ENCODE data around the gene CPED1. TPM values are rescaled to one million over a fixed set of nuclear protein-coding genes. Genes with fewer than 3 reads are reported as not detected.

Gene CPED1
- polyA plus RNA-seq, 1 donor from 2014 or later = not detected

DNA sequence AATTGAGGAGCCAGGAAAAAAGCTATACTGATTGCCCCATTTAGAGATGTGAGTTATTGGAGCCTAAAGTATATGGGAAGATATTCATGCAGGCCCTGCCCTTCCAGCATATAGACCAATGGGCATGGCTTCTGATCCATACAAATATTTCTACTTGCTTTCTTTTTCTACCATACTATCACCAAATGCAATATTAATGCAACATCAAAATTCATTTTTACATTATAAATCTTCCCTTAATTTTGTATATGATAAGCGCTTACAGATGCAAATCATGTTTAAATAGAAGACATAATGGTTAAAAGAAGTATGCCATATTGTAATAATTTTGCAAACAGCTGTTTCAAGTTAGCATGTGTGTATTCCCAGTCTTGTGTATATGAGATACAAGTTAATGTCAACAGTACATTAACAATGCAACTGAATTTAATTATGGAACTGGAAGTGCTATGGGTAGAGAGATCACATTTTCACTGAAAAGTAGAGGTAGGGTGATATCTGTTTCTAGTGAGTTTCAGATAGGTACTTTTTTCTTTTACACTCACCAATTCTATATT is 315.7 kb downstream of the CPED1 start:
- no peak overlapping the region for H3K27ac ChIP-seq (ENCODE audit: low read length)
- no peaks in the 10 kb centered on the region for H3K9me3 ChIP-seq (ENCODE audit: low read length)
- no peaks in the 10 kb centered on the region for H3K36me3 ChIP-seq (ENCODE audit: insufficient read depth, low read length)
- TF ChIP-seq EZH2 (IDR thresholded peaks at IDR 0.05; ENCODE audit: borderline replicate concordance, insufficient read depth, low read length, poor library complexity, severe bottlenecking) = no peak
- TF ChIP-seq POLR2AphosphoS5 (IDR thresholded peaks at IDR 0.05) = no peak
- TF ChIP-seq, protein P1, sequence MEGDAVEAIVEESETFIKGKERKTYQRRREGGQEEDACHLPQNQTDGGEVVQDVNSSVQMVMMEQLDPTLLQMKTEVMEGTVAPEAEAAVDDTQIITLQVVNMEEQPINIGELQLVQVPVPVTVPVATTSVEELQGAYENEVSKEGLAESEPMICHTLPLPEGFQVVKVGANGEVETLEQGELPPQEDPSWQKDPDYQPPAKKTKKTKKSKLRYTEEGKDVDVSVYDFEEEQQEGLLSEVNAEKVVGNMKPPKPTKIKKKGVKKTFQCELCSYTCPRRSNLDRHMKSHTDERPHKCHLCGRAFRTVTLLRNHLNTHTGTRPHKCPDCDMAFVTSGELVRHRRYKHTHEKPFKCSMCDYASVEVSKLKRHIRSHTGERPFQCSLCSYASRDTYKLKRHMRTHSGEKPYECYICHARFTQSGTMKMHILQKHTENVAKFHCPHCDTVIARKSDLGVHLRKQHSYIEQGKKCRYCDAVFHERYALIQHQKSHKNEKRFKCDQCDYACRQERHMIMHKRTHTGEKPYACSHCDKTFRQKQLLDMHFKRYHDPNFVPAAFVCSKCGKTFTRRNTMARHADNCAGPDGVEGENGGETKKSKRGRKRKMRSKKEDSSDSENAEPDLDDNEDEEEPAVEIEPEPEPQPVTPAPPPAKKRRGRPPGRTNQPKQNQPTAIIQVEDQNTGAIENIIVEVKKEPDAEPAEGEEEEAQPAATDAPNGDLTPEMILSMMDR (IDR thresholded peaks at IDR 0.05; ENCODE audit: poor library complexity, severe bottlenecking) = no peak
- no peak for TF ChIP-seq MXI1 (conservative IDR thresholded peaks at IDR 0.05; ENCODE audit: poor library complexity, severe bottlenecking)
- TF ChIP-seq SMC3 (conservative IDR thresholded peaks at IDR 0.05; ENCODE audit: poor library complexity) = no peak
- no peak for TF ChIP-seq EP300 (conservative IDR thresholded peaks at IDR 0.05; ENCODE audit: poor library complexity, severe bottlenecking)
- TF ChIP-seq, protein P2, sequence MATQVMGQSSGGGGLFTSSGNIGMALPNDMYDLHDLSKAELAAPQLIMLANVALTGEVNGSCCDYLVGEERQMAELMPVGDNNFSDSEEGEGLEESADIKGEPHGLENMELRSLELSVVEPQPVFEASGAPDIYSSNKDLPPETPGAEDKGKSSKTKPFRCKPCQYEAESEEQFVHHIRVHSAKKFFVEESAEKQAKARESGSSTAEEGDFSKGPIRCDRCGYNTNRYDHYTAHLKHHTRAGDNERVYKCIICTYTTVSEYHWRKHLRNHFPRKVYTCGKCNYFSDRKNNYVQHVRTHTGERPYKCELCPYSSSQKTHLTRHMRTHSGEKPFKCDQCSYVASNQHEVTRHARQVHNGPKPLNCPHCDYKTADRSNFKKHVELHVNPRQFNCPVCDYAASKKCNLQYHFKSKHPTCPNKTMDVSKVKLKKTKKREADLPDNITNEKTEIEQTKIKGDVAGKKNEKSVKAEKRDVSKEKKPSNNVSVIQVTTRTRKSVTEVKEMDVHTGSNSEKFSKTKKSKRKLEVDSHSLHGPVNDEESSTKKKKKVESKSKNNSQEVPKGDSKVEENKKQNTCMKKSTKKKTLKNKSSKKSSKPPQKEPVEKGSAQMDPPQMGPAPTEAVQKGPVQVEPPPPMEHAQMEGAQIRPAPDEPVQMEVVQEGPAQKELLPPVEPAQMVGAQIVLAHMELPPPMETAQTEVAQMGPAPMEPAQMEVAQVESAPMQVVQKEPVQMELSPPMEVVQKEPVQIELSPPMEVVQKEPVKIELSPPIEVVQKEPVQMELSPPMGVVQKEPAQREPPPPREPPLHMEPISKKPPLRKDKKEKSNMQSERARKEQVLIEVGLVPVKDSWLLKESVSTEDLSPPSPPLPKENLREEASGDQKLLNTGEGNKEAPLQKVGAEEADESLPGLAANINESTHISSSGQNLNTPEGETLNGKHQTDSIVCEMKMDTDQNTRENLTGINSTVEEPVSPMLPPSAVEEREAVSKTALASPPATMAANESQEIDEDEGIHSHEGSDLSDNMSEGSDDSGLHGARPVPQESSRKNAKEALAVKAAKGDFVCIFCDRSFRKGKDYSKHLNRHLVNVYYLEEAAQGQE (IDR thresholded peaks at IDR 0.05; ENCODE audit: borderline replicate concordance) = no peak
- TF ChIP-seq RAD21 (conservative IDR thresholded peaks at IDR 0.05) = no peak
- no peaks in the 10 kb centered on the region for H3K27me3 ChIP-seq (ENCODE audit: insufficient read depth, low read depth, low read length)
- no peaks in the 10 kb centered on the region for H4K20me1 ChIP-seq (ENCODE audit: insufficient read depth)
- H3K9ac ChIP-seq (ENCODE audit: low read length) = no peak overlapping the region
- H3K4me3 ChIP-seq (ENCODE audit: low read length) = no peak overlapping the region
- H3K79me2 ChIP-seq (replicated peaks; ENCODE audit: insufficient read depth, low read length) = no peaks in the 10 kb centered on the region
- no peaks in the 10 kb centered on the region for H3K9me2 ChIP-seq (ENCODE audit: insufficient read depth, low read length)
- no peak overlapping the region for H2AFZ ChIP-seq (ENCODE audit: low read depth, low read length)
- H3F3A ChIP-seq (ENCODE audit: insufficient read depth, low read length, poor library complexity, severe bottlenecking) = no peaks in the 10 kb centered on the region
- no peak overlapping the region for H3K4me2 ChIP-seq (ENCODE audit: low read length)

DNA sequence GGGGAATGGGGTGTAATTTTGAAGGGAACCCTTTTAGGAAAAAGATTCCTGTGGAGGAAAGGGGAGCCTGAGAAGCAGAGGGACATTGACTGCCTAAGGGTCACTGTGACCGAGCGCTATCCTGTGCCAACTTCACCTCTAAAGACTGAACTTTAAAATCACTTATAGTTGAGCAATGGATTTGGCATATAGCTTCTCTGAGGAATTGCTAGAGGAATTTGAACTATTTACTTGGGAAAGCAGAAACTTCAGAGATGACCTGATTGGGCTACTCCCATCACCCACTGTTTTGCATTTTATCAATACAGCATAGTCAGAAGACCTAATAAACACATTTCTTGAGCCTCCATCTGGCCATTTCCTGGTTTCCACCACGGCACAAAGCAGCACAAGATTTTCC is 316.6 kb downstream of the CPED1 start:
- TF ChIP-seq MXI1 (conservative IDR thresholded peaks at IDR 0.05; ENCODE audit: poor library complexity, severe bottlenecking) (no peak), EP300 (conservative IDR thresholded peaks at IDR 0.05; ENCODE audit: poor library complexity, severe bottlenecking) (no peak)
- Histone ChIP-seq H2AFZ (ENCODE audit: low read depth, low read length) (no peak overlapping the region), H3K4me2 (ENCODE audit: low read length) (no peak overlapping the region), H3K79me2 (replicated peaks; ENCODE audit: insufficient read depth, low read length) (no peaks in the 10 kb centered on the region), H4K20me1 (ENCODE audit: insufficient read depth) (no peaks in the 10 kb centered on the region), H3K4me3 (ENCODE audit: low read length) (no peak overlapping the region), H3K9me3 (ENCODE audit: low read length) (no peaks in the 10 kb centered on the region), H3K36me3 (ENCODE audit: insufficient read depth, low read length) (no peaks in the 10 kb centered on the region), H3K27ac (ENCODE audit: low read length) (no peak overlapping the region), H3K9ac (ENCODE audit: low read length) (no peak overlapping the region), H3F3A (ENCODE audit: insufficient read depth, low read length, poor library complexity, severe bottlenecking) (no peaks in the 10 kb centered on the region), H3K9me2 (ENCODE audit: insufficient read depth, low read length) (no peaks in the 10 kb centered on the region), H3K27me3 (ENCODE audit: insufficient read depth, low read depth, low read length) (no peaks in the 10 kb centered on the region)

DNA sequence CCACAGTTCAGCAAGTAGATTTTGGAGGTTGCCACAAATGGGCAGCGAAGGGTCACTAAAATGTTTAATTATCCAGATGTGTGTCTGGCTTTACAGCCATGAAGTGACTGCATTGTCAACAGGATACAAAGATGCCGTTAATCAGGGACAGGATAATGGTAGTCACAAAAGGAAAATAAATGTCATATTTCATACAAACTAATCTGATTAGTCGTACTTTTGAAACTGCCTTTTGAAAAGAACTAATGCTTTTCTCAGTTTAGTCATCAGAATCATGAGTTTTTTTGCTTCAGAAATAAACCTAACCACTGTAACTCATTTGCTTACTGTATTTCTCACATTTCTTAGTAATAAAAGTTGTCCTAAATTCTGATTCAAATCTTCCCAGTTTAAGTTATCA is 318.1 kb downstream of the CPED1 start:
- Histone ChIP-seq H4K20me1 (ENCODE audit: insufficient read depth) (no peaks in the 10 kb centered on the region), H3K4me3 (ENCODE audit: low read length) (no peak overlapping the region), H3K9me3 (ENCODE audit: low read length) (no peaks in the 10 kb centered on the region), H2AFZ (ENCODE audit: low read depth, low read length) (no peak overlapping the region), H3F3A (ENCODE audit: insufficient read depth, low read length, poor library complexity, severe bottlenecking) (no peaks in the 10 kb centered on the region), H3K9ac (ENCODE audit: low read length) (no peak overlapping the region), H3K27me3 (ENCODE audit: insufficient read depth, low read depth, low read length) (no peaks in the 10 kb centered on the region), H3K36me3 (ENCODE audit: insufficient read depth, low read length) (no peaks in the 10 kb centered on the region), H3K79me2 (replicated peaks; ENCODE audit: insufficient read depth, low read length) (no peaks in the 10 kb centered on the region), H3K4me2 (ENCODE audit: low read length) (no peak overlapping the region), H3K9me2 (ENCODE audit: insufficient read depth, low read length) (no peaks in the 10 kb centered on the region), H3K27ac (ENCODE audit: low read length) (no peak overlapping the region)
- TF ChIP-seq, protein P1 (IDR thresholded peaks at IDR 0.05; ENCODE audit: poor library complexity, severe bottlenecking) = no peak
- TF ChIP-seq TAF1 (IDR thresholded peaks at IDR 0.05; ENCODE audit: low read depth) (no peak), EZH2 (IDR thresholded peaks at IDR 0.05; ENCODE audit: borderline replicate concordance, insufficient read depth, low read length, poor library complexity, severe bottlenecking) (no peak), RAD21 (conservative IDR thresholded peaks at IDR 0.05) (no peak), MXI1 (conservative IDR thresholded peaks at IDR 0.05; ENCODE audit: poor library complexity, severe bottlenecking) (no peak), EP300 (conservative IDR thresholded peaks at IDR 0.05; ENCODE audit: poor library complexity, severe bottlenecking) (no peak), SMC3 (conservative IDR thresholded peaks at IDR 0.05; ENCODE audit: poor library complexity) (no peak), POLR2AphosphoS5 (IDR thresholded peaks at IDR 0.05) (no peak)
- TF ChIP-seq, protein P2 (IDR thresholded peaks at IDR 0.05; ENCODE audit: borderline replicate concordance) = no peak
